ENCODE measurements around the gene TAF10.

The TAF10 gene

GRCh38 chr11:6609502-6610015 lies 2.5 kb downstream of the TAF10 start:
- no peak for DNase-seq (ENCODE audit: low read depth in 2 of 2, low spot score in 1 of 2)

- DNase-seq (ENCODE audit: low read depth in 2 of 2, low spot score in 1 of 2), result no peak
Observed at GRCh38 chr11:6608726-6609501, 3.1 kb downstream of the TAF10 start.

GRCh38 chr11:6608011-6608410 lies 4.0 kb downstream of the TAF10 start:
- DNase-seq (ENCODE audit: low read depth in 2 of 2, low spot score in 1 of 2), result no peak

GRCh38 chr11:6607190-6607795 lies 4.7 kb downstream of the TAF10 start:
- DNase-seq (ENCODE audit: low read depth in 2 of 2, low spot score in 1 of 2), result no peak

GRCh38 chr11:6606471-6607189 lies 5.4 kb downstream of the TAF10 start:
- DNase-seq (ENCODE audit: low read depth in 2 of 2, low spot score in 1 of 2), result peak in 1 of 2 donors; percentile 39

- no peak for DNase-seq (ENCODE audit: low read depth in 2 of 2, low spot score in 1 of 2)
Observed at GRCh38 chr11:6604790-6605189, 7.2 kb downstream of the TAF10 start.

- no peak for DNase-seq (ENCODE audit: low read depth in 2 of 2, low spot score in 1 of 2)
Observed at GRCh38 chr11:6604081-6604626, 7.9 kb downstream of the TAF10 start.

GRCh38 chr11:6603287-6604080 lies 8.5 kb downstream of the TAF10 start, which contains the start of the genes ILK and RRP8:
ILK (plus strand) TSS chr11:6603774; CDS start chr11:6604272, 498 bp downstream.
RRP8 (minus strand) TSS chr11:6603616; CDS start chr11:6603502, 114 bp downstream.
- peak; percentile 68 to 76 for DNase-seq (ENCODE audit: low read depth in 2 of 2, low spot score in 1 of 2)

- no peak for DNase-seq (ENCODE audit: low read depth in 2 of 2, low spot score in 1 of 2)
Observed at GRCh38 chr11:6602096-6602940, 9.7 kb downstream of the TAF10 start.

GRCh38 chr11:6601041-6601461 lies 11.0 kb downstream of the TAF10 start:
- DNase-seq (ENCODE audit: low read depth in 2 of 2, low spot score in 1 of 2), result no peak

GRCh38 chr11:6599881-6600390 lies 12.1 kb downstream of the TAF10 start:
- no peak for DNase-seq (ENCODE audit: low read depth in 2 of 2, low spot score in 1 of 2)

- DNase-seq (ENCODE audit: low read depth in 2 of 2, low spot score in 1 of 2), result no peak
Observed at GRCh38 chr11:6599449-6599848, 12.6 kb downstream of the TAF10 start.

- DNase-seq (ENCODE audit: low read depth in 2 of 2, low spot score in 1 of 2), result no peak
Observed at GRCh38 chr11:6598555-6598954, 13.5 kb downstream of the TAF10 start.

GRCh38 chr11:6596239-6596877 lies 15.7 kb downstream of the TAF10 start:
- DNase-seq (ENCODE audit: low read depth in 2 of 2, low spot score in 1 of 2), result no peak

GRCh38 chr11:6594142-6594768 lies 17.8 kb downstream of the TAF10 start:
- DNase-seq (ENCODE audit: low read depth in 2 of 2, low spot score in 1 of 2), result no peak

GRCh38 chr11:6588018-6588417 lies 24.0 kb downstream of the TAF10 start:
- DNase-seq (ENCODE audit: low read depth in 2 of 2, low spot score in 1 of 2), result no peak

GRCh38 chr11:6587360-6587953 lies 24.6 kb downstream of the TAF10 start:
- no peak for DNase-seq (ENCODE audit: low read depth in 2 of 2, low spot score in 1 of 2)
